ENCODE measurements around the gene SPATA13.

- TF ChIP-seq ZNF8 (CRISPR knock-in tag; IDR thresholded peaks at IDR 0.05): no peak
- no peak for TF ChIP-seq TCF4 (CRISPR knock-in tag; IDR thresholded peaks at IDR 0.05; ENCODE audit: borderline replicate concordance)
- no peak for TF ChIP-seq ZC3H10 (CRISPR knock-in tag; IDR thresholded peaks at IDR 0.05)
Measured at GRCh38 chr13:24267274-24267673, 106.8 kb downstream of the SPATA13 start.

Data from SK-N-SH treated with all-trans-retinoic acid at 6 μM for 48 hours (cell line).